ENCODE results near the gene PDCD5. TPM values are rescaled to one million over a fixed set of nuclear protein-coding genes. Genes with fewer than 3 reads are reported as not detected.

Gene PDCD5
- total and polyA plus RNA-seq, 2 experiments from 2014 or later = 77.8 to 436 TPM

DNA sequence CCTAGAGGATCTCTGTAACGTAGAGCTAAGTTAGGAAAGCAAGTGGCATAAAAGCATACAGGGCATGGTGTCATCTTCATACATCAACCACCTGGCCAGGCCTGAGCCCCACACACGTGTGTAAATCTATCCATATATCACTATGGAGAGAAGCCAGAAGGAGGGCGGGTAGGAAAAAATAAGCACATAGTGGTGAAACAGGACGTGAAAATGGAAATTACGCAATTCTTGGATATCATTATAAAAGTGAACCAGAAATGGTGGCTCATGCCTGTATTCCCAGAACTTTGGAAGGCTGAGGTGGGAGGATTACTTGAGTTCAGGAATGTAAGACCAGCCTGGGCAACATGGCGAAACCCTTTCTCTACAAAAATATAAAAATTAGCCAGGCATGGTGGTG is 43.4 kb downstream of the PDCD5 start:
- Histone ChIP-seq H3K4me2 (no peak overlapping the region), H3K36me3 (ENCODE audit: insufficient read depth) (peaks cover 18% of the 10 kb centered on the region), H3K4me1 (ENCODE audit: insufficient read depth) (no peaks in the 10 kb centered on the region), H3K27ac (ENCODE audit: low read depth) (no peak overlapping the region), H3K79me2 (replicated peaks; ENCODE audit: insufficient read depth) (no peaks in the 10 kb centered on the region), H3F3A (replicated peaks; ENCODE audit: low read depth) (no peaks in the 10 kb centered on the region), H3K27me3 (ENCODE audit: insufficient read depth) (no peaks in the 10 kb centered on the region), H3K4me3 (no peak overlapping the region), H4K20me1 (replicated peaks; ENCODE audit: insufficient read depth) (no peaks in the 10 kb centered on the region; the same call in 1 of the 2 replicates), H3K9me2 (ENCODE audit: insufficient read depth) (no peaks in the 10 kb centered on the region), H2AFZ (no peak overlapping the region)
- H3K9me3 Mint-ChIP-seq = no peaks in the 10 kb centered on the region
- DNase-seq (ENCODE audit: low spot score) (no peak), ATAC-seq (no peak)
- H3K4me1 Mint-ChIP-seq = no peaks in the 10 kb centered on the region
- no peak overlapping the region for H3K27ac Mint-ChIP-seq
- no peak overlapping the region for H3K4me3 Mint-ChIP-seq
- H3K27me3 Mint-ChIP-seq (ENCODE audit: insufficient read depth, low read depth, poor library complexity) = peaks cover 8% of the 10 kb centered on the region
- H3K36me3 Mint-ChIP-seq (ENCODE audit: low read depth) = peaks cover 57% of the 10 kb centered on the region
- no peak for TF ChIP-seq EZH2phosphoT487 (IDR thresholded peaks at IDR 0.05; ENCODE audit: unreplicated experiment)
- no peak for TF ChIP-seq STAT1 (IDR thresholded peaks at IDR 0.05; ENCODE audit: unreplicated experiment)
- TF ChIP-seq NANOG (IDR thresholded peaks at IDR 0.05; ENCODE audit: borderline replicate concordance) = no peak
- TF ChIP-seq, protein P1, sequence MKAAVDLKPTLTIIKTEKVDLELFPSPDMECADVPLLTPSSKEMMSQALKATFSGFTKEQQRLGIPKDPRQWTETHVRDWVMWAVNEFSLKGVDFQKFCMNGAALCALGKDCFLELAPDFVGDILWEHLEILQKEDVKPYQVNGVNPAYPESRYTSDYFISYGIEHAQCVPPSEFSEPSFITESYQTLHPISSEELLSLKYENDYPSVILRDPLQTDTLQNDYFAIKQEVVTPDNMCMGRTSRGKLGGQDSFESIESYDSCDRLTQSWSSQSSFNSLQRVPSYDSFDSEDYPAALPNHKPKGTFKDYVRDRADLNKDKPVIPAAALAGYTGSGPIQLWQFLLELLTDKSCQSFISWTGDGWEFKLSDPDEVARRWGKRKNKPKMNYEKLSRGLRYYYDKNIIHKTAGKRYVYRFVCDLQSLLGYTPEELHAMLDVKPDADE (IDR thresholded peaks at IDR 0.05) = no peak
- TF ChIP-seq, protein P2, sequence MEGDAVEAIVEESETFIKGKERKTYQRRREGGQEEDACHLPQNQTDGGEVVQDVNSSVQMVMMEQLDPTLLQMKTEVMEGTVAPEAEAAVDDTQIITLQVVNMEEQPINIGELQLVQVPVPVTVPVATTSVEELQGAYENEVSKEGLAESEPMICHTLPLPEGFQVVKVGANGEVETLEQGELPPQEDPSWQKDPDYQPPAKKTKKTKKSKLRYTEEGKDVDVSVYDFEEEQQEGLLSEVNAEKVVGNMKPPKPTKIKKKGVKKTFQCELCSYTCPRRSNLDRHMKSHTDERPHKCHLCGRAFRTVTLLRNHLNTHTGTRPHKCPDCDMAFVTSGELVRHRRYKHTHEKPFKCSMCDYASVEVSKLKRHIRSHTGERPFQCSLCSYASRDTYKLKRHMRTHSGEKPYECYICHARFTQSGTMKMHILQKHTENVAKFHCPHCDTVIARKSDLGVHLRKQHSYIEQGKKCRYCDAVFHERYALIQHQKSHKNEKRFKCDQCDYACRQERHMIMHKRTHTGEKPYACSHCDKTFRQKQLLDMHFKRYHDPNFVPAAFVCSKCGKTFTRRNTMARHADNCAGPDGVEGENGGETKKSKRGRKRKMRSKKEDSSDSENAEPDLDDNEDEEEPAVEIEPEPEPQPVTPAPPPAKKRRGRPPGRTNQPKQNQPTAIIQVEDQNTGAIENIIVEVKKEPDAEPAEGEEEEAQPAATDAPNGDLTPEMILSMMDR (conservative IDR thresholded peaks at IDR 0.05; ENCODE audit: low read depth in 2 of 2) = no peak
- no peak for TF ChIP-seq ZNF114 (CRISPR knock-in tag; IDR thresholded peaks at IDR 0.05)
- TF ChIP-seq, protein P3, sequence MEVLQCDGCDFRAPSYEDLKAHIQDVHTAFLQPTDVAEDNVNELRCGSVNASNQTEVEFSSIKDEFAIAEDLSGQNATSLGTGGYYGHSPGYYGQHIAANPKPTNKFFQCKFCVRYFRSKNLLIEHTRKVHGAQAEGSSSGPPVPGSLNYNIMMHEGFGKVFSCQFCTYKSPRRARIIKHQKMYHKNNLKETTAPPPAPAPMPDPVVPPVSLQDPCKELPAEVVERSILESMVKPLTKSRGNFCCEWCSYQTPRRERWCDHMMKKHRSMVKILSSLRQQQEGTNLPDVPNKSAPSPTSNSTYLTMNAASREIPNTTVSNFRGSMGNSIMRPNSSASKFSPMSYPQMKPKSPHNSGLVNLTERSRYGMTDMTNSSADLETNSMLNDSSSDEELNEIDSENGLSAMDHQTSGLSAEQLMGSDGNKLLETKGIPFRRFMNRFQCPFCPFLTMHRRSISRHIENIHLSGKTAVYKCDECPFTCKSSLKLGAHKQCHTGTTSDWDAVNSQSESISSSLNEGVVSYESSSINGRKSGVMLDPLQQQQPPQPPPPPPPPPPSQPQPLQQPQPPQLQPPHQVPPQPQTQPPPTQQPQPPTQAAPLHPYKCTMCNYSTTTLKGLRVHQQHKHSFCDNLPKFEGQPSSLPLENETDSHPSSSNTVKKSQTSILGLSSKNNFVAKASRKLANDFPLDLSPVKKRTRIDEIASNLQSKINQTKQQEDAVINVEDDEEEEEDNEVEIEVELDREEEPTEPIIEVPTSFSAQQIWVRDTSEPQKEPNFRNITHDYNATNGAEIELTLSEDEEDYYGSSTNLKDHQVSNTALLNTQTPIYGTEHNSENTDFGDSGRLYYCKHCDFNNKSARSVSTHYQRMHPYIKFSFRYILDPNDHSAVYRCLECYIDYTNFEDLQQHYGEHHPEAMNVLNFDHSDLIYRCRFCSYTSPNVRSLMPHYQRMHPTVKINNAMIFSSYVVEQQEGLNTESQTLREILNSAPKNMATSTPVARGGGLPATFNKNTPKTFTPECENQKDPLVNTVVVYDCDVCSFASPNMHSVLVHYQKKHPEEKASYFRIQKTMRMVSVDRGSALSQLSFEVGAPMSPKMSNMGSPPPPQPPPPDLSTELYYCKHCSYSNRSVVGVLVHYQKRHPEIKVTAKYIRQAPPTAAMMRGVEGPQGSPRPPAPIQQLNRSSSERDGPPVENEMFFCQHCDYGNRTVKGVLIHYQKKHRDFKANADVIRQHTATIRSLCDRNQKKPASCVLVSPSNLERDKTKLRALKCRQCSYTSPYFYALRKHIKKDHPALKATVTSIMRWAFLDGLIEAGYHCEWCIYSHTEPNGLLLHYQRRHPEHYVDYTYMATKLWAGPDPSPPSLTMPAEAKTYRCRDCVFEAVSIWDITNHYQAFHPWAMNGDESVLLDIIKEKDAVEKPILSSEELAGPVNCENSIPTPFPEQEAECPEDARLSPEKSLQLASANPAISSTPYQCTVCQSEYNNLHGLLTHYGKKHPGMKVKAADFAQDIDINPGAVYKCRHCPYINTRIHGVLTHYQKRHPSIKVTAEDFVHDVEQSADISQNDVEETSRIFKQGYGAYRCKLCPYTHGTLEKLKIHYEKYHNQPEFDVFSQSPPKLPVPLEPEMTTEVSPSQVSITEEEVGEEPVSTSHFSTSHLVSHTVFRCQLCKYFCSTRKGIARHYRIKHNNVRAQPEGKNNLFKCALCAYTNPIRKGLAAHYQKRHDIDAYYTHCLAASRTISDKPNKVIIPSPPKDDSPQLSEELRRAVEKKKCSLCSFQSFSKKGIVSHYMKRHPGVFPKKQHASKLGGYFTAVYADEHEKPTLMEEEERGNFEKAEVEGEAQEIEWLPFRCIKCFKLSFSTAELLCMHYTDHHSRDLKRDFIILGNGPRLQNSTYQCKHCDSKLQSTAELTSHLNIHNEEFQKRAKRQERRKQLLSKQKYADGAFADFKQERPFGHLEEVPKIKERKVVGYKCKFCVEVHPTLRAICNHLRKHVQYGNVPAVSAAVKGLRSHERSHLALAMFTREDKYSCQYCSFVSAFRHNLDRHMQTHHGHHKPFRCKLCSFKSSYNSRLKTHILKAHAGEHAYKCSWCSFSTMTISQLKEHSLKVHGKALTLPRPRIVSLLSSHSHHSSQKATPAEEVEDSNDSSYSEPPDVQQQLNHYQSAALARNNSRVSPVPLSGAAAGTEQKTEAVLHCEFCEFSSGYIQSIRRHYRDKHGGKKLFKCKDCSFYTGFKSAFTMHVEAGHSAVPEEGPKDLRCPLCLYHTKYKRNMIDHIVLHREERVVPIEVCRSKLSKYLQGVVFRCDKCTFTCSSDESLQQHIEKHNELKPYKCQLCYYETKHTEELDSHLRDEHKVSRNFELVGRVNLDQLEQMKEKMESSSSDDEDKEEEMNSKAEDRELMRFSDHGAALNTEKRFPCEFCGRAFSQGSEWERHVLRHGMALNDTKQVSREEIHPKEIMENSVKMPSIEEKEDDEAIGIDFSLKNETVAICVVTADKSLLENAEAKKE (CRISPR knock-in tag; IDR thresholded peaks at IDR 0.05) = no peak
- TF ChIP-seq ZNF331 (CRISPR knock-in tag; IDR thresholded peaks at IDR 0.05; ENCODE audit: low read depth) = no peak
- no peak for TF ChIP-seq POLR2AphosphoS5 (IDR thresholded peaks at IDR 0.05; ENCODE audit: low read depth)
- no peak for TF ChIP-seq JUNB (IDR thresholded peaks at IDR 0.05; ENCODE audit: unreplicated experiment)
- TF ChIP-seq EZH2 (IDR thresholded peaks at IDR 0.05; ENCODE audit: low read depth, unreplicated experiment) = no peak
- TF ChIP-seq, protein P4, sequence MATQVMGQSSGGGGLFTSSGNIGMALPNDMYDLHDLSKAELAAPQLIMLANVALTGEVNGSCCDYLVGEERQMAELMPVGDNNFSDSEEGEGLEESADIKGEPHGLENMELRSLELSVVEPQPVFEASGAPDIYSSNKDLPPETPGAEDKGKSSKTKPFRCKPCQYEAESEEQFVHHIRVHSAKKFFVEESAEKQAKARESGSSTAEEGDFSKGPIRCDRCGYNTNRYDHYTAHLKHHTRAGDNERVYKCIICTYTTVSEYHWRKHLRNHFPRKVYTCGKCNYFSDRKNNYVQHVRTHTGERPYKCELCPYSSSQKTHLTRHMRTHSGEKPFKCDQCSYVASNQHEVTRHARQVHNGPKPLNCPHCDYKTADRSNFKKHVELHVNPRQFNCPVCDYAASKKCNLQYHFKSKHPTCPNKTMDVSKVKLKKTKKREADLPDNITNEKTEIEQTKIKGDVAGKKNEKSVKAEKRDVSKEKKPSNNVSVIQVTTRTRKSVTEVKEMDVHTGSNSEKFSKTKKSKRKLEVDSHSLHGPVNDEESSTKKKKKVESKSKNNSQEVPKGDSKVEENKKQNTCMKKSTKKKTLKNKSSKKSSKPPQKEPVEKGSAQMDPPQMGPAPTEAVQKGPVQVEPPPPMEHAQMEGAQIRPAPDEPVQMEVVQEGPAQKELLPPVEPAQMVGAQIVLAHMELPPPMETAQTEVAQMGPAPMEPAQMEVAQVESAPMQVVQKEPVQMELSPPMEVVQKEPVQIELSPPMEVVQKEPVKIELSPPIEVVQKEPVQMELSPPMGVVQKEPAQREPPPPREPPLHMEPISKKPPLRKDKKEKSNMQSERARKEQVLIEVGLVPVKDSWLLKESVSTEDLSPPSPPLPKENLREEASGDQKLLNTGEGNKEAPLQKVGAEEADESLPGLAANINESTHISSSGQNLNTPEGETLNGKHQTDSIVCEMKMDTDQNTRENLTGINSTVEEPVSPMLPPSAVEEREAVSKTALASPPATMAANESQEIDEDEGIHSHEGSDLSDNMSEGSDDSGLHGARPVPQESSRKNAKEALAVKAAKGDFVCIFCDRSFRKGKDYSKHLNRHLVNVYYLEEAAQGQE (IDR thresholded peaks at IDR 0.05; ENCODE audit: unreplicated experiment) = no peak
- TF ChIP-seq CREB1 (CRISPR knock-in tag; IDR thresholded peaks at IDR 0.05; ENCODE audit: low read depth) = no peak

Measured in GM23338 (cell line).